GM19328 (cell line): Measurements from ENCODE around the gene NBPF12.
"Not testable (repeated sequence)": the region's sequence is repeated elsewhere in the genome, so short reads cannot be mapped to it uniquely, and the experiment has no call there.

Source experiments
- ATAC-seq: cut with Tn5 transposase; IDR thresholded peaks from one replicate; pipeline ENCODE4 v1.9.1; 2021; ENCODE audit warnings: mild to moderate bottlenecking, moderate library complexity; ENCODE audit not compliant: unreplicated experiment

NBPF12 gene

DNA sequence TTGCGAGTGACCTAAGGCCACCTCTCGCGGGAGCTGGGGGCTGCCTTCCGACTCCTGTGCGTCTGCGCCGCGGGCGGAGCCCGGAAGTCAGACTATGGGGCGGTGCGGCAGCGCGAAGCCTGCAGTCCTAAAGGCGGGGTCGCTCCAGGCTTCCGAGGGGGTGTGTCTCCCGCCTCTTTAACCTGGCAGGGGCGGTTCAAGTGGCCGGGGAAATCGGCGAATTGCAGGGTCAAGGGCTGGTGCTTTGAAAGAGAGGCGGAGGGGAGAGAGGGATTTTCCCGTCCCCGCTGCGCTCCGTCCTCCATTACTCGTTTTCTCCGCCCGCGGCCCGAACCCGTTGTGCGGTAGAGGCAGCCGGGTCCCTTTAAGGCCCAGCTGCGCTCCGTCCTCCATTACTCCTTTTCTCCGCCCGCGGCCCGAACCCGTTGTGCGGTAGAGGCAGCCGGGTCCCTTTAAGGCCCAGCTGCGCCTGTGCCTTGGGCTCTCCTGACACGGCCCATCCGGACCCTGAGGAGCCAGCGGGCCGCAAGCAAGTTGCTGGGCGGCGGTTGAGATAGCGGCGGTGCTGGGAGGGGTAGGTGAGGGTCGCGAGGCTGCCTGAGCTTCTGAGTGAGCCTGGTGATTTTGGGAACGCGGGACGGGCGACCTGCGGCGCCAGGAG lies at the start of gene NBPF12:
Gene NBPF12 (plus strand): TSS at position 83 of the 661 bp plus-strand sequence. CDS start 21,820 bp downstream, outside the sequence.
- peak; percentile 61 for ATAC-seq

- not testable (repeated sequence) for ATAC-seq
These were observed 46.8 kb upstream of the NBPF12 start for GRCh38 chr1:146891355-146891754.

DNA sequence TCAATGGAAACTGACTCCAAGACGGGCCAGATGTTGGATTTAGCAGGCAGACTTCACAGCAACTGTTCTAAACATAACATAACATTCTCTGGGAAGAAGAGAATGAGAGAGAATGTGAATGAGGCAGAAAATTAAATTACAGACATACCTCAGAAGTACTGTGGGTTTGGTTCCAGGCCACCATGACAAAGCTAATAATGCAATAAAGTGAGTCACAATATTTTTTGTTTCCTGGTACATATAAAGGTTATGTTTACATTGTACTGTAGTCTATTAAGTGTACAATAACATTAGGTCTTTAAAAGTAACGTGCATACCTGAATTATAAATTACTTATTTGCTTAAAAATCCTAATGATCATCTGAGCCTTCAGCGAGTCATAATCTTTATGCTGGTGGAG lies 45.8 kb upstream of the NBPF12 start:
- not testable (repeated sequence) for ATAC-seq

DNA sequence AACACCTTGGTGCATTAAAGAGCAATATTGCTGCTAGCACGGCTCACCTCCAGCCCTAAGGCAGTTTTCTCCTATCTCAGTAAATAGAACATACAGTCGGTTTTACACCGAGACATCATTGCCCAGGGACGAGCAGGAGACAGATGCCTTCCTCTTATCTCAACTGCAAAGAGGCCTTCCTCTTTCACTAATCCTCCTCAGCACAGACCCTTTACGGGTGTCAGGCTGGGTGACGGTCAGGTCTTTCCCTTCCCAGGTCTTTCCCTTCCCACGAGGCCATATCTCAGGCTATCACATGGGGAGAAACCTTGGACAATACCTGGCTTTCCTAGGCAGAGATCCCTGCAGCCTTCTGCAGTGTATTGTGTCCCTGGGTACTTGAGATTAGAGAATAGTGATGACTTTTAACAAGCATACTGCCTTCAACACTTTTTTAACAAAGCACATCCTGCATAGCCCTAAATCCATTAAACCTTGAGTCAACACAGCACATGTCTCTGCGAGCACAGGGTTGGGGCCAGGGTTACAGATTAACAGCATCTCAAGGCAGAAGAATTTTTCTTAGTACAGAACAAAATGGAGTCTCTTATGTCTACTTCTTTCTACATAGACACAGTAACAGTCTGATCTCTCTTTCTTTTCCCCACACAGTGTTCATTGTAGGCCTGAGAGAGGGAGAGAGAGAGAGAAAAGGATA lies 30.4 kb upstream of the NBPF12 start:
- not testable (repeated sequence) for ATAC-seq

DNA sequence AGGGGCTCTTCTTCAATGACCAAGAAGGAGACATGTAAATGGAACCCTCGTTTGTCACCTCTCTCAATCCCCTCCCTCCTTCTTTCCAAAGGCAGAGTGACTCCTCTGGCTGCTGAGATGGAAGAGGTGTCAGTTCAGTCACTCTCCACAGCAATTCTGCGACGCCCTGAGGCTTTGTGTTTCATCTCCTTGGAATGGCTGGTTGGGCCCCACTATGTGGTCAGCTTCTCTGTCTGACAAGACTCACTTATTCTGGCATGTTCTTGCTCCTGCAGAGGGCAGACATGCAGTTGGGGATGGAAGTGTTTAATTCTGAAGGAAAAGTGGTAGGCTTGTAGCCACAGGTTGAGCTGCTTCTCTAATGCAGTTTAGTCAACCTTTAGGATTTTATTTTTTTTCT lies 25.1 kb upstream of the NBPF12 start:
- not testable (repeated sequence) for ATAC-seq

DNA sequence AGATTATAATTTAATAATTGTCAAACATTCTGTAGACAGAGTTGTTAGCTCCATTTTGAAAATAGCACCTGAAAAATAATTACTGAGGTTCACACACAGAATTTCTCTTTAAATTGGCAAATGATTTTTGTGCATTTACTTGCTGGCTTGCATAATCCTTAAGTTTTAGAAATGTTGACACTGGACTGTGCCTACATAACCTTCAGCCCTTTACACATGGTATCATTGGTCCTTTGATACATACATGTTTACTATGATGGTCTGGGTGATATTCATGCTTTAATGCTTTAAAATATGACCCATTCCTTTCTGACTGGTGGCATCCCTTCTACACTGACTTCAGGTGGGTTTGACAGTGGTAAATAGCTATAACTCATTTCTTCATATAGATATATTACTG lies 17.3 kb upstream of the NBPF12 start:
- ATAC-seq = not testable (repeated sequence)

DNA sequence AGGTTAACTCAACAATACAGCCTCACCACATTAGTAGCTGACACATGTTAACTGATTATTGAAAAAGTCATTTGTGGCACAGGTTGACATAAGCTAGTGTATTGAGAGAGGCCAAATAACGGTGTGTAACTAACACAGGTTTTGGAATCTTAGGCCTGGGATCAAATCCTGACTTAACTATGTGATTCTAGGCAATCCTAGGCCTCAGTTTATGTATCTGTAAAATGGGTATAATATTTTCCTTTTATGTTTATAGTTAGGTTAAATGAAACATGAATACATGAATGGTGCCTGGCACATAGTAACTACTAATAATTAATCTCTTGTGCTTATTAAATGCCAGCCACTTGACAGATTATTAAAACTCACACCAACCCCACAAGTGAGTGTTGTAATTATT lies 15.5 kb upstream of the NBPF12 start:
- ATAC-seq = not testable (repeated sequence)

DNA sequence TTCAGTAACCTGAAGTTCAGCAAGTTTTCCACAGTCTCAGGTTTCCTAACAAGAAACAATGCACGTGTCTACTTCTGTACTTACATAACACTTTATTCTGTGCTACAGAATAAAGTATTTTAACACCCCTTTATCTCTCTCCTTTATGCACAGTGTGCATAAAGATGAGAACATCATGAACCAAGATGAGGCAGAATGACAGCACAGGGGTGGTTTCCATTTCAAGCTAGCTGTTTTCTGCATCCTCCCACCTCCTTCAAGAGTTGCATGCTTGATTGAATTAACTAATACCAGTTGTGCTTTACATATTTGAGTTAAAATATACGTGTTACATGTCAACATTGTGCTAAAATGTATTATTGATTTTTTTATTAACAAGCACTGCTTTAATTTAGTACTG lies 14.0 kb upstream of the NBPF12 start:
- not testable (repeated sequence) for ATAC-seq

- ATAC-seq = not testable (repeated sequence)
These were observed 11.7 kb upstream of the NBPF12 start for GRCh38 chr1:146926413-146926812.

DNA sequence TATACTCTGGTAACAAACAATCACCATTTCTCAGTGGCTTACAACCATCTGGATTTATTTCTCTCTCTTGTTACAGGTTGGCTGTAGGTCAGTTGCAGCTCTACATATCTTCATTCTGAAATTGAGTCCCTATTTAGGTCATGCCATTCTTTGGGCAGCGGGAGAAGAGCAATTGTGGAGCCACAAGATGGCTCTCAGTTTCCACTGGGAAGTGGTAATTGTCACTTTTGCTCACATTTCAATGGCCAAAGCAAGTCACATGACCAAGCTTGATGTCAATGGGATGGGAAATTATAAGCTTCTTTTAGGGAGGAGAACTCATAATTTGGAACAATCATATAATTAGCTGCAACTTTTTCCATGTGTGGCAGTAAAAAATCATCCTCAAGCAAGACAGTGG lies 7.9 kb upstream of the NBPF12 start:
- ATAC-seq = not testable (repeated sequence)

- ATAC-seq = not testable (repeated sequence)
These were observed 3.5 kb upstream of the NBPF12 start for GRCh38 chr1:146934390-146935223.

DNA sequence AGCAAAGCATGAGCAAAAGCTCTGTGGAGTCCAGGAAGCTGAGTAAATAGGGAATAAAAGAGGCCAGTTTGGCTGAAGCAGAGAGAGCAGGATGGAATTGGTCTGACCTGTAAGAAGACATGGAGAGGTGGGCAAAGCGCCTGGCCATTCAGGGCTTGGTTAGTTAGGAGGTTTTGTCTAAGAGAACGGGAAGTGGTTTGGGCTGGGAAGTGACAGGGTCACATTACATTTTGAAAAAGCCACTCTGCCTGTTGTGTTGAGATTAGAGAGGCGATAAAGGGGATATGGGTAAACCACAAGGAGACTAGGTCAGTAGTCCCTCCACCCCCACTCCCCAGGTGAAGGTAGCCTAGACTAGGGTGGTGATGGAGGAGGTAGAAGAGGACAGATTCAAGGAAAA lies 662 bp upstream of the NBPF12 start:
- not testable (repeated sequence) for ATAC-seq

DNA sequence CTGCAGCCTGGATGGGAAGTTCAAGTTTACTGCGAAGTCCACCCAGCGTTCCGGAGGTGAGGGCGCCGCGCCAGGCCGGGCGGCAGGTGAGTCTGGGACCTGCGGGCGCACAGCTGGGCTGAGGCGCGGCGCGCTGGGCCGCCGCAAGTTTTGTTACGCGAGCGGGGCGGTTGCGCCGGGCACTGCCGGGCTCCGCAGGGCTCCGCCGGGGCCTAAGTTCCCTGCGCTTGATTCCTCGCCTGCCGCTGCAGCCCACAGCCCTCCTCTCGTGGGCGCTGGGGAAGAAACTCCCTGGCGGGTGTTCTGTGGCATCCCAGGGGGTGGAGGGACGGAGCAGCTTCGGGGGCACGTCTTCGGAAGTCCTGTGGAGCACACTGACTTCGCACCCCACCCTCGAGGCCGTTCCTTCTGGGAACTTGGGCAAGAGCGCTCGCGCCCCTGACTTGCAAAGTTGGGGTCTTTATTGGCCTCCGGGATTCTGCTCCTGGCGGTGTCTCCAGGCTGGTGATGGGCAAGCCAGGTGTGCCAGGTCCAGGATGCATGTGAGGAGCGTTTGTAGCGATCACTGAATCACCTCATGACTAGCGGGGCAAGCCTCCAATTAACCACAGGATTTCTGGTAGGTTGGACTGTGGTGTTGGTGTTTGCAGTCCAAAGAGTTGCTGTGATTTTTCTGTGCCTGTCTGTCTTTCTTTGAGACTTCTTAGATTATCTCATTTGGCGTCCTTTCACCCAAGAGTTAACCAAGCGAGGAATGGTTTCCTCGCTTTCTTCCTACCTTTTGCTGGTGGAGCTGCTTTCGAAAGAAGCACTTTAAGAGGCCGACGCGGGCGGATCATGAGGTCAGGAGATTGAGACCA lies 1.0 kb downstream of the NBPF12 start:
- peak; percentile 26 for ATAC-seq

GRCh38 chr1:146940293-146940692 lies 2.2 kb downstream of the NBPF12 start:
- not testable (repeated sequence) for ATAC-seq

- not testable (repeated sequence) for ATAC-seq
These were observed 5.3 kb downstream of the NBPF12 start for GRCh38 chr1:146943342-146943886.

DNA sequence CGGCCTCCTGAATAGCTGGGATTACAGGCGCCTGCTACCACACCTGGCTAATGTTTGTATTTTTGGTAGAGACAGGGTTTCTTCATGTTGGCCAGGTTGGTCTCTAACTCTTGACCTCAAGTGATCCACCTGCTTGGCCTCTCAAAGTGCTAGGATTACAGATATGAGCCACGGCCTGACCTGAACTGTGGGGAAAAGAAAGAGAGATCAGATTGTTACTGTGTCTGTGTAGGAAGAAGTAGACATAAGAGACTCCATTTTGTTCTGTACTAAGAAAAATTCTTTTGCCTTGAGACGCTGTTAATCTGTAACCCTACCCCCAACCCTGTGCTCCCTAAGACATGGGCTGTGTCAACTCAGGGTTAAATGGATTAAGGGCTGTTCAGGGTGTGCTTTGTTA lies 10.0 kb downstream of the NBPF12 start:
- ATAC-seq = not testable (repeated sequence)

DNA sequence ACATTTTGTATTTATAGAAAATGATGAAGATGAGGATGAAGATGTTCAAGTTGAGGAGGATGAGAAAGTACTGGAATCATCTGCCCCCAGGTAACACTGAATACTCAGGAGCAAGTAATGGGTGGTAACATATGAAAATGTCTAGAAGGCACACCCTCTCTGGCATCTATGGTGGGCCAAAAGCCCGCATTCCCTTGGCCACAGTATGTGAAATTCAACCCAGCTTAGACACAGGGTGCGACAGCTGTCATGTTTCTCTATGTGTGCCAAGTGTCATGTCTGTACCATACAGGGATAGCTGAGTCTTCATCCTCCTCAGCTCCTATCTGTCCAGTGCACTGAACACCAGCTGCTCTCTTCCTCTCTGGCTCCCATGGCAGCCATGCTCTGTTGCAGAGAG lies 26.2 kb downstream of the NBPF12 start:
- ATAC-seq = not testable (repeated sequence)

- not testable (repeated sequence) for ATAC-seq
These were observed 28.2 kb downstream of the NBPF12 start for GRCh38 chr1:146966351-146966750.

GRCh38 chr1:146970656-146971055 lies 32.5 kb downstream of the NBPF12 start:
- ATAC-seq = not testable (repeated sequence)

DNA sequence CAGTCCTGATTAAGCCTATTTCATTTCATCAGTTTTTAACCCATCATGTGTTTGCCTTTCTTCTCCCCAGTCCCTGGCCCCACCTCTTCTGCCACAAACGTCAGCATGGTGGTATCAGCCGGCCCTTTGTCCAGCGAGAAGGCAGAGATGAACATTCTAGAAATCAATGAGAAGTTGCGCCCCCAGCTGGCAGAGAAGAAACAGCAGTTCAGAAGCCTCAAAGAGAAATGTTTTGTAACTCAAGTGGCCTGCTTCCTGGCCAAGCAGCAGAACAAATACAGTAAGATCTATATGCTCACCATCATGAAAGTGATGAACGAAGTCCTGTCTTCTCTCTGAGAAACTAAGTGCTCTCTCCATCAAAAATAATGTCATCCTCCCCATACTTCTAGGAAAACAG lies 34.6 kb downstream of the NBPF12 start:
- not testable (repeated sequence) for ATAC-seq
